Uterus (tissue), 2 donors: ENCODE data around the gene CHD2.

ENCODE experiments used
- CTCF ChIP-seq, 4 experiments: fragments of 200-600 bp in 2 of 4; fragments of 450-650 bp in 2 of 4; sonication (generic) in 2 of 4; IDR thresholded peaks; one replicate each; pipeline ENCODE4 v1.5.1; 2016 to 2019; ENCODE audit warnings: antibody characterized with exemption in 4 of 4, mild to moderate bottlenecking in 2 of 4, moderate library complexity in 1 of 4
- POLR2A ChIP-seq, 2 donors: fragments of 450-650 bp; IDR thresholded peaks; one replicate each; pipeline ENCODE4 v1.6.1; 2016; ENCODE audit warnings: antibody characterized with exemption in 2 of 2, mild to moderate bottlenecking in 1 of 2, moderate library complexity in 1 of 2

DNA sequence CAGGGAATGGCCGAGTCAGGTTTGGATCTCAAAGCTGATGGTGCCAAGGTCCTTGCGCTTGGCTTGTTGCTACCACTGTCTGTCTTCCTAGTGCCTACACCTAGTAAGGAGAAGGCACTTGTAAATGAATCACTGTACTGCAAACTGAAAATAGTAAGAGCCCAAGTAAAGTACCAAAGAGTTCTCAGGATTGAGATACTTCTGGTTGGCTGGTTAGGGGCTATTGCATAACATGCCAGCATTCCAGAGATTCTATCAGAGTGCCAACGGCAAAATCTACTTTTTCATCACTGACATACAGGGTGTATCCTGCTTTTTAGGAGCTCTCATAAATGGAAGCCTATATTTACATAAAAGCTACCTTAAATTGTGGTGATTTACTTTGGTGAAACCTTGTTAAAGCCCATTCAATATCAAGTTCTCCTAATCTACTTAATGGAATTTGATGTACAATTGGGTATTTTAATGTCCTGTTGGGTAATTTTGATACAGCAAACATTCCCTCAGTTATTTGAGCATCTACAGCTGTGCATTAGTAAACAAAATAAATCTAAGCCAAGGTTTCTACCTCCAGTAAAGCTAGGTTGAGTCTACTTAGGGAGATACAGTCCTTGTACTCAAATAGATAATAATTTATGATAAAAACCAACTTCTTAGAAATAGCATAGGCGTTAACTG is 30.7 kb upstream of the CHD2 start:
- TF ChIP-seq CTCF (IDR thresholded peaks at IDR 0.05) (no peak), POLR2A (IDR thresholded peaks at IDR 0.05) (no peak)
